Retinal pigment epithelial cell (primary cell): ENCODE results near the gene NINL.

ENCODE experiments used
- DNase-seq: peaks from one replicate; pipeline ENCODE4 v3.0.0-alpha.2; 2010; ENCODE audit warnings: low read depth
- H3K4me3 ChIP-seq: 2 replicates; pipeline ENCODE4 v1.5.1; 2011; ENCODE audit warnings: mild to moderate bottlenecking, low read length, control low read depth, moderate library complexity
- CTCF ChIP-seq: conservative IDR thresholded peaks from 2 replicates; pipeline ENCODE4 v1.5.1; 2011; ENCODE audit warnings: low read depth, low read length, control low read depth, inconsistent platforms

Gene NINL

DNA sequence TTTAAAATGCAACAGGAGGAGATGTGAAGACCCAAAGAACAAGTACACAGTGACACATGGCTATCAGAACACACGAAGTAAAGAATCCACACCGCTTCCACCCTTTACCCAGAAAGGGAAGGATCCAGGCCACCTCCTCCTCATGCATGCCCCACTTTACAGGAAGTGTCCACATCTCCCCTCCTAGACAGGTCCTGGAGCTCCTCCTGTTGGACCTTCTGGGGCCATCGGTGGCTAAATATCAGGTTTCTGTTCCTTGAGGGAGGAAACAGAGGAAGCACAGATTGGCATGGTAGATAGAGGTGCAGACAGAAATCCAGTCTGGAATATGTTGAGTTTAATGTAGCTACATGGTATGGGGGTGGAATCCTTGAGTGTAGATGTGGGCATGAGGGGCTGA, 10.9 kb downstream of the NINL start:
- no peak overlapping the region for H3K4me3 ChIP-seq
- TF ChIP-seq CTCF, result peak; percentile 40
- no peak for DNase-seq

DNA sequence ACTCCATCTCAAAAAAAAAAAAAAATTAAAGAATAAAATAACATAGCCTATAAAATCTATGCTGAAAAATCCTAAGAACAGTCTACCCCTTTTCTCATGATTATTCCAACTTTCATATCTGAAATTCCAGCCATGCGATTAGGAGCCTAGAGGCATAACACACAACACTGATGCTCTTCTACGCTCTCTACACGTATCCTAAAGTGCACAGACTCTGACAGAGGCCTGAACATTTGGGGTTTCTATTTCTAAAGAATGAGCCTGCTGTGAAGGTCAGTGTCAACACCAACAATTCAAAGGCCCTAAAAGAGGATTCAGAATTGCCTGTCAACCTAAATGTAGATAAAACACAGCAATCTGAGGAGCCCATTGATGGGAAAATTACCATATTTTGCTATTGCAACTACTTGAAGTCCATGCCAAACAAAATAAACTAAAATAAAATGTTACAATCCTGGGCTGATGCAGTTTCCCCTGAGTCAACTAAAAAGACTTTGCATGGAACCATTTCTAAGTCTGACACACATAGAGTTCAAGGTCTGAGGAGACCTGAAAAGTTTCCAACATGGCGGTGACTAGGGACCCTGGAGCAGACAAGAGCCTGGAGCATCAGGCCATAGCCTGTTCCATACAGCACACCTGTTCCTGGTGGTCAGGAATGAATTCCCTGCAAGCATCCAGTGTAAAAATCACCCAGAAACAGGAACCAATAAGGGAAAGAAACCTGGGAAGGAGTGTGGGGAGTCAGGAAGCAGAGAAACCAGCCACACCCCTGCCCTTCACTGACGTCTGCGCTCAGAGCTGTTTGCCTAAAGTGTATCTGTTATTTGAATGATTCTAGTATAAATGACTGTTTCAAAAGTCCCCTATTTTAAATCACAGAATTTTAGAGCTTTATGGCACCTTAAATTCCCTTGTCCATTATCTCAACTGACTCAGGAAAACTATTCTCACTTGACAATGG, 11.8 kb downstream of the NINL start:
- DNase-seq, result no peak
- TF ChIP-seq CTCF, result no peak
- no peak overlapping the region for H3K4me3 ChIP-seq

DNA sequence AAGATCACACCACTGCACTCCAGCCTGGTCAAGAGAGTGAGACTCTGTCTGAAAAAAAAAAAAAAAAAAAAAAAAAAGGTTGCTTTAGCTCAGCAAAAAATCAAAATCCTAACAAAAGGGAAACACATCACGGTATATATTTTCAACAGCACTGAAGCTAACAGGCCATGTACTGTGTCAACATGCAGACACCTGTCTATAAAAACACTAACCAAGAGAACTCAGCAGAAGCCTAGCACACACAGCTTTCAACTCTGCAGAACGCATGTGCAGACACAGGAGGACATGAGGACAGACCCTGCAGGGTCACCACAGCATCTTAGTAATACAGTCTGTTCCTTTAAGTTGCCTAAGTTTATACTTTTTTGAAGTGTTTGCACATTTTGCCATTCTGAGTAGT, 13.5 kb downstream of the NINL start:
- no peak for DNase-seq
- H3K4me3 ChIP-seq, result no peak overlapping the region
- TF ChIP-seq CTCF, result no peak

DNA sequence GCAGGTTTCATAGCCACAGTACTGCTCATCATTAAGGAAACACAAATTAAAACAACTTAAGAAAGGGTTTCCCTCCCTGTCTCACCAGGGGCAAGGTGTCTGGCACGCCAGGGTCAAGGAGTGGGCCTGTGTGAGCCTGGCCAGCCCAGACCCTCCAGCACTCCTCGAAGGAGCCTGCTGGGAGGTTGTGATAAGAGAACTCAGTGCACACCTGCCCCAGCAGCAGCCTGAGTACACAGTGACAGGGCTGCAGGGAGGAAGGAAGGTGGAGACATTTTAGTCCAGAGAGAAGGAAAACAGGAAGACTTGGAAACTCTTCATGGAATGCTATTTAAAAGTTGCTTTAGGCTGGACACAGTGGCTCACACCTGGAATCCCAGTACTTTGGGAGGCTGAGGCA, 14.1 kb downstream of the NINL start:
- DNase-seq, result no peak
- no peak for TF ChIP-seq CTCF
- no peak overlapping the region for H3K4me3 ChIP-seq

GRCh38 chr20:25570148-25570530, 15.2 kb downstream of the NINL start:
- no peak for TF ChIP-seq CTCF
- no peak overlapping the region for H3K4me3 ChIP-seq
- no peak for DNase-seq

- no peak for TF ChIP-seq CTCF
- H3K4me3 ChIP-seq, result no peak overlapping the region
- no peak for DNase-seq
Observed at GRCh38 chr20:25567286-25567685, 18.0 kb downstream of the NINL start.

DNA sequence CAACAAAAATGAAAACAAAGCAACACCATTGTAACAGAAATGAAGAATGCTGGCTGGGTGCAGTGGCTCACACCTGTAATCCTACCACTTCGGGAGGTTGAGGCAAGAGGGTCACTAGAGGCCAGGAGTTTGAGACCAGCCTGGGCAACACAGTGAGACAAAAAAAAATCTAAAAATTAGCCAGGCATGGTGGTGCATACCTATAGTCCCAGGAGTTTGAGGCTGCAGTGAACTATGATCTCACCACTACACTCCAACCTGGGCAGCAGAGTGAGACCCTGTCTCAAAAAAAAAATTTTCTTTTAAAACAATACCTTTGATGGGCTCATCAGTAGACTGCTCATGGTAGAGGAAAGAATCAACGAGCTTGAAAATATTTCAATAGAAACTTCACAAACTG, 18.5 kb downstream of the NINL start:
- no peak overlapping the region for H3K4me3 ChIP-seq
- no peak for TF ChIP-seq CTCF
- no peak for DNase-seq
